K562 (cell line): ENCODE data around the gene BLTP3A. TPM values are rescaled to one million over a fixed set of nuclear protein-coding genes. Genes with fewer than 3 reads are reported as not detected.

Experiments used
- ATAC-seq: fragments of 200-7000 bp; cut with Tn5 transposase; 3 replicates; pipeline ENCODE4 v1.9.1; 2020; ENCODE audit warnings: moderate library complexity
- BruUV-seq: library from RNA; stranded (reverse); fragments of 400-500 nt; replicated peaks from 2 replicates; lab custom pipeline; 2021; lab: Mats Ljungman, UMichigan
- CTCF ChIA-PET: fragments of 300-600 bp; formaldehyde crosslinking; extraction: SDS; loops from one replicate; lab custom pipeline; 2021; ENCODE audit warnings: low intra/inter-chr PET ratio; lab: Yijun Ruan, JAX
- POLR2A ChIA-PET: fragments of 300-600, 350-650 bp; sonication (Branson Sonifier 250); formaldehyde crosslinking; extraction: SDS; loops from one replicate; lab custom pipeline; 2021; ENCODE audit warnings: antibody characterized with exemption, inconsistent platforms; lab: Yijun Ruan, JAX
- DNase-seq, 4 experiments: peaks; one replicate each; pipeline versions ENCODE4 v3.0.0 to v3.0.0-alpha.2; 2011 to 2018; ENCODE audit warnings: low spot score in 3 of 4, mixed read lengths in 3 of 4; ENCODE audit errors: extremely low read depth in 1 of 4
- FAIRE-seq: peaks from 2 replicates; lab custom pipeline; 2011; peaks lifted over from hg19 to GRCh38; lab: Jason Lieb, UNC
- H2AFZ ChIP-seq: 2 replicates; pipeline ENCODE4 v1.6.0; 2011; ENCODE audit warnings: low read depth, low read length, control low read depth, inconsistent platforms
- H3K27ac ChIP-seq: fragments of 200-600 bp; 3 replicates; pipeline ENCODE4 v1.8.0; 2011; ENCODE audit warnings: low read depth, mild to moderate bottlenecking, control low read depth, inconsistent platforms, low read length, moderate library complexity, mixed read lengths; ENCODE audit errors: extremely low read depth
- H3K27me3 ChIP-seq, 2 experiments: fragments of 300-600 bp in 1 of 2; 2 replicates in 1 of 2; 3 replicates in 1 of 2; pipeline versions ENCODE4 v1.6.0 to v1.8.0; 2011; ENCODE audit warnings: inconsistent platforms in 2 of 2, low read length in 2 of 2, mild to moderate bottlenecking in 1 of 2, mixed read lengths in 1 of 2, moderate library complexity in 1 of 2; ENCODE audit not compliant: control insufficient read depth in 2 of 2, insufficient read depth in 2 of 2
- H3K36me3 ChIP-seq: fragments of 300-600 bp; 3 replicates; pipeline ENCODE4 v1.8.0; 2011; ENCODE audit warnings: mild to moderate bottlenecking, low read length, inconsistent platforms; ENCODE audit not compliant: control insufficient read depth, insufficient read depth
- H3K4me1 ChIP-seq, 2 experiments: fragments of 200-600 bp in 1 of 2; replicated peaks in 1 of 2; 2 replicates in 1 of 2; 3 replicates in 1 of 2; pipeline versions ENCODE4 v1.5.1 to v1.8.0; 2011; ENCODE audit warnings: inconsistent platforms in 2 of 2, low read length in 2 of 2, mild to moderate bottlenecking in 1 of 2, mixed read lengths in 1 of 2, moderate library complexity in 1 of 2; ENCODE audit not compliant: control insufficient read depth in 2 of 2, insufficient read depth in 2 of 2
- H3K4me2 ChIP-seq: 2 replicates; pipeline ENCODE4 v1.6.1; 2011; ENCODE audit warnings: low read length, control low read depth, inconsistent platforms, mixed read lengths; ENCODE audit not compliant: insufficient read depth
- H3K4me3 ChIP-seq: fragments of 200-600 bp; sonication (generic), shearing (Covaris generic); 2 replicates; pipeline ENCODE4 v1.5.1; 2016; ENCODE audit warnings: control low read depth, inconsistent platforms
- H3K79me2 ChIP-seq: fragments of 200-600 bp; 3 replicates; pipeline ENCODE4 v1.8.0; 2011; ENCODE audit warnings: low read length, inconsistent platforms; ENCODE audit not compliant: control insufficient read depth, insufficient read depth
- H3K9ac ChIP-seq, 2 experiments: 2 replicates each; pipeline versions ENCODE4 v1.6.0 to v1.6.1; 2011; ENCODE audit warnings: low read depth in 2 of 2, low read length in 2 of 2, control low read depth in 1 of 2, inconsistent platforms in 1 of 2, mild to moderate bottlenecking in 1 of 2, mixed read lengths in 1 of 2; ENCODE audit not compliant: insufficient read depth in 1 of 2
- H3K9me1 ChIP-seq: one replicate; pipeline ENCODE4 v1.6.0; 2011; ENCODE audit warnings: inconsistent platforms, mild to moderate bottlenecking, low read length, moderate library complexity; ENCODE audit not compliant: control insufficient read depth, insufficient read depth
- H3K9me3 ChIP-seq: replicated peaks from 2 replicates; pipeline ENCODE4 v1.5.1; 2011; ENCODE audit warnings: low read depth, low read length, inconsistent platforms; ENCODE audit not compliant: control insufficient read depth, insufficient read depth
- H4K20me1 ChIP-seq: replicated peaks from 2 replicates; pipeline ENCODE4 v1.6.1; 2011; ENCODE audit warnings: low read length, inconsistent platforms, mixed read lengths; ENCODE audit not compliant: control insufficient read depth, insufficient read depth
- BRCA1 ChIP-seq, 2 experiments: fragments of 450-650 bp in 1 of 2; sonication (generic) in 1 of 2; formaldehyde crosslinking in 1 of 2; IDR thresholded peaks; 2 replicates each; pipeline versions ENCODE4 v1.5.0 to v1.6.1; 2017 to 2020; ENCODE audit warnings: mild to moderate bottlenecking in 1 of 2, missing genetic modification reagents in 1 of 2
- ESRRB ChIP-seq: fragments of 250-450 bp; sonication (Bioruptor Pico); IDR thresholded peaks from 2 replicates; pipeline ENCODE4 v1.5.0; 2020; ENCODE audit warnings: mild to moderate bottlenecking, moderate library complexity, borderline replicate concordance
- ETS2 ChIP-seq: IDR thresholded peaks from 2 replicates; pipeline ENCODE4 v1.6.1; 2016; ENCODE audit warnings: borderline replicate concordance, missing genetic modification characterization, mild to moderate bottlenecking, moderate library complexity, missing compliant biosample characterization; ENCODE audit not compliant: poor library complexity, severe bottlenecking
- LCOR ChIP-seq: sonication (generic); formaldehyde crosslinking; IDR thresholded peaks from 2 replicates; pipeline ENCODE4 v1.8.0; 2022; ENCODE audit warnings: mild to moderate bottlenecking, missing genetic modification reagents
- LEF1 ChIP-seq: fragments of 450-650 bp; IDR thresholded peaks from 2 replicates; pipeline ENCODE4 v1.6.1; 2016; ENCODE audit warnings: mild to moderate bottlenecking
- NBN ChIP-seq: fragments of 450-650 bp; IDR thresholded peaks from 2 replicates; pipeline ENCODE4 v1.6.1; 2016; ENCODE audit warnings: low read depth, mild to moderate bottlenecking
- NCOA1 ChIP-seq: fragments of 450-650 bp; IDR thresholded peaks from 2 replicates; pipeline ENCODE4 v1.6.1; 2016; ENCODE audit warnings: low read depth
- NR2C2 ChIP-seq, 2 experiments: fragments of 200-800 bp in 1 of 2; sonication (Bioruptor generic) in 1 of 2; sonication (generic) in 1 of 2; formaldehyde crosslinking in 1 of 2; IDR thresholded peaks; 2 replicates each; pipeline versions ENCODE4 v1.6.1 to v1.8.0; 2016 to 2022; ENCODE audit warnings: mild to moderate bottlenecking in 1 of 2, missing compliant biosample characterization in 1 of 2, missing genetic modification characterization in 1 of 2, missing genetic modification reagents in 1 of 2
- WGBS: fragments of 100-300 bp; shearing (Covaris generic); methylation state at CpG from one replicate; pipeline ENCODE4 v1.1.6; 2016; ENCODE audit warnings: low coverage, mixed read lengths; ENCODE audit not compliant: insufficient coverage; ENCODE audit errors: missing lambda C conversion rate; 5-methylcytosine and 5-hydroxymethylcytosine counted together
- in situ Hi-C: fragments of 300-500 bp; cut with MboI; formaldehyde crosslinking; loops from 4 replicates; pipeline ENCODE4 v1.15.0; 2018; ENCODE audit warnings: inconsistent platforms, mixed read lengths
- intact Hi-C: fragments of 100-400 bp; cut with micrococcal nuclease; formaldehyde crosslinking; loops from 2 replicates; pipeline ENCODE4 v1.14.2; 2022
- polyA plus RNA-seq, 8 experiments: library from polyadenylated mRNA; depleted of rRNA in 4 of 8; stranded (reverse) in 5 of 8; unstranded in 3 of 8; fragments of >200 nt; fragmentation: Nextera tagmentation in 2 of 8; fragmentation: Illumina TruSeq in 1 of 8; extraction: Ambion mirVana in 2 of 8; extraction: Trizol in 1 of 8; gene quantifications; 2 replicates each; pipeline versions ENCODE4 v1.2.1 to v1.2.3, GENCODE V29; 2011 to 2014; ENCODE audit warnings: inconsistent platforms in 1 of 8, missing spikeins in 1 of 8
- total RNA-seq, 7 experiments: library from RNA; depleted of rRNA in 6 of 7; stranded (reverse); fragments of >200 nt in 6 of 7; fragmentation: Illumina TruSeq in 2 of 7; extraction: Trizol in 2 of 7; gene quantifications; 2 replicates each; pipeline versions ENCODE4 v1.2.1 to v1.2.3, GENCODE V29; 2011 to 2021; ENCODE audit warnings: low replicate concordance in 1 of 7
- TF ChIP-seq, protein P1 (sequence below): sonication (generic); formaldehyde crosslinking; IDR thresholded peaks from 2 replicates; pipeline ENCODE4 v1.8.1; 2022; ENCODE audit warnings: missing genetic modification reagents
- TF ChIP-seq, protein P2 (sequence below): sonication (generic); formaldehyde crosslinking; IDR thresholded peaks from 2 replicates; pipeline ENCODE4 v1.4.0; 2020; ENCODE audit warnings: mild to moderate bottlenecking, missing genetic modification reagents
- TF ChIP-seq, protein P3 (sequence below): fragments of 250-450 bp; sonication (Bioruptor Pico); IDR thresholded peaks from 2 replicates; pipeline ENCODE4 v1.4.0; 2020; ENCODE audit warnings: mild to moderate bottlenecking, moderate library complexity
- TF ChIP-seq, protein P4 (sequence below): fragments of 250-450 bp; sonication (Bioruptor Pico); IDR thresholded peaks from 2 replicates; pipeline ENCODE4 v1.4.0; 2020; ENCODE audit warnings: mild to moderate bottlenecking

The BLTP3A gene
- total and polyA plus RNA-seq, 9 of the 15 experiments (the other 6 are each of a cell fraction or from before 2014, with no cell fraction given): 7.5 to 34.6 (median 15.5) TPM

DNA sequence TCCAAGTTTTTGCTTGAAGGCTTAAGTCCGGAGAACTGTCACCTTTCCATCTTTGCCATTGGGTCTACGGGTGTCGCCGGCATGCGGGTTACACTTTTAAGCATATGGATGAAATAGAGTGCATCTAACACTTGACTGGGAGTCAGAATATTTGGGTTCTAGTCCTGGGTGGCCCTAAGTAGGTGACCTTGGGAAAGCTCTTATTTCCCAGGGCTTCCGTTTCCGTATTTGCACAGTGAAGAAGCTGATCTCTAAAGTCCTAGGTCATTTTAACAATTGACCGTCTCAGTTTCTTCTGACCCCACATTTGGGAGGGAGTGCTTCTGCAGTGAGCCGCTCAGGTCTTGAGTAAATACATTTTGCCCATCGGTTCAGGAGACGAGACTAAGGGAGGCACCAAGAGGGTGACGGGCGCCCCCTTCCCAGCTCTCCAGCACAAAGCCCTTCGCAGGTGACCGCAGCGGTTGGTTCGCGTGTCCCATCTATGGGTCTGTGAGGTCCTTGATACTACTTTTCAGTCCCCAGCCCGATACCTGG, 651 bp upstream of the BLTP3A start:
- ChIA-PET CTCF (no interaction called here), POLR2A (interaction anchor here (0.6 to 4.7 kb wide), 23 partner anchors 8 to 1083 kb away, joined by 3 to 56 read pairs (median 4); partner anchors contain the start of gene SNRPC)
- Histone ChIP-seq H3K27ac (peak overlapping the region; percentile 95), H3K4me2 (peak overlapping the region; percentile 90), H2AFZ (peak overlapping the region; percentile 97), H3K4me1 (peaks cover 7 to 11% of the 10 kb centered on the region in 2 experiments; a peak in 3 of 5 replicates), H3K36me3 (peaks cover 3% of the 10 kb centered on the region; the same call in 1 of the 3 replicates), H3K9ac (peak overlapping the region; percentile 96 to 98), H3K79me2 (peaks cover 39% of the 10 kb centered on the region), H3K9me1 (no peaks in the 10 kb centered on the region), H3K4me3 (peak overlapping the region; percentile 68), H3K27me3 (no peaks in the 10 kb centered on the region), H4K20me1 (no peaks in the 10 kb centered on the region), H3K9me3 (no peaks in the 10 kb centered on the region; the same call in 1 of the 2 replicates)
- ATAC-seq (peak; percentile 64), FAIRE-seq (peak; percentile 72), DNase-seq (peak; percentile 37 to 81 (median 68))
- WGBS: 14% methylated on average over 19 of the region's 19 CpGs
- BruUV-seq: TSS peak; percentile 98
- intact Hi-C loops: loop anchor here (2.0 to 10.0 kb wide), 5 partner anchors 34 to 174 kb away; partner anchors contain the start of genes ILRUN and SNRPC
- in situ Hi-C loops: no loop called here
- no peak for TF ChIP-seq NR2C2 (CRISPR knock-in tag; IDR thresholded peaks at IDR 0.05)
- 0 out of 2 replicates have a peak, but pooled peaks have one; percentile 14 for TF ChIP-seq NR2C2 (tag; IDR thresholded peaks at IDR 0.05)
- TF ChIP-seq ESRRB (CRISPR knock-in tag): no peak
- no peak for TF ChIP-seq ETS2 (tag)
- TF ChIP-seq, protein P1, sequence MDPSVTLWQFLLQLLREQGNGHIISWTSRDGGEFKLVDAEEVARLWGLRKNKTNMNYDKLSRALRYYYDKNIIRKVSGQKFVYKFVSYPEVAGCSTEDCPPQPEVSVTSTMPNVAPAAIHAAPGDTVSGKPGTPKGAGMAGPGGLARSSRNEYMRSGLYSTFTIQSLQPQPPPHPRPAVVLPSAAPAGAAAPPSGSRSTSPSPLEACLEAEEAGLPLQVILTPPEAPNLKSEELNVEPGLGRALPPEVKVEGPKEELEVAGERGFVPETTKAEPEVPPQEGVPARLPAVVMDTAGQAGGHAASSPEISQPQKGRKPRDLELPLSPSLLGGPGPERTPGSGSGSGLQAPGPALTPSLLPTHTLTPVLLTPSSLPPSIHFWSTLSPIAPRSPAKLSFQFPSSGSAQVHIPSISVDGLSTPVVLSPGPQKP (CRISPR knock-in tag): no peak
- TF ChIP-seq NBN: peak; percentile 76; the same call in 1 of the 2 replicates
- TF ChIP-seq LEF1: peak; percentile 27; the same call in 1 of the 2 replicates
- TF ChIP-seq, protein P2, sequence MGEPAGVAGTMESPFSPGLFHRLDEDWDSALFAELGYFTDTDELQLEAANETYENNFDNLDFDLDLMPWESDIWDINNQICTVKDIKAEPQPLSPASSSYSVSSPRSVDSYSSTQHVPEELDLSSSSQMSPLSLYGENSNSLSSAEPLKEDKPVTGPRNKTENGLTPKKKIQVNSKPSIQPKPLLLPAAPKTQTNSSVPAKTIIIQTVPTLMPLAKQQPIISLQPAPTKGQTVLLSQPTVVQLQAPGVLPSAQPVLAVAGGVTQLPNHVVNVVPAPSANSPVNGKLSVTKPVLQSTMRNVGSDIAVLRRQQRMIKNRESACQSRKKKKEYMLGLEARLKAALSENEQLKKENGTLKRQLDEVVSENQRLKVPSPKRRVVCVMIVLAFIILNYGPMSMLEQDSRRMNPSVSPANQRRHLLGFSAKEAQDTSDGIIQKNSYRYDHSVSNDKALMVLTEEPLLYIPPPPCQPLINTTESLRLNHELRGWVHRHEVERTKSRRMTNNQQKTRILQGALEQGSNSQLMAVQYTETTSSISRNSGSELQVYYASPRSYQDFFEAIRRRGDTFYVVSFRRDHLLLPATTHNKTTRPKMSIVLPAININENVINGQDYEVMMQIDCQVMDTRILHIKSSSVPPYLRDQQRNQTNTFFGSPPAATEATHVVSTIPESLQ (CRISPR knock-in tag): 0 out of 2 replicates have a peak, but pooled peaks have one; percentile 60
- no peak for TF ChIP-seq BRCA1 (IDR thresholded peaks at IDR 0.05)
- TF ChIP-seq BRCA1 (CRISPR knock-in tag; IDR thresholded peaks at IDR 0.05): no peak
- TF ChIP-seq LCOR (CRISPR knock-in tag): 0 out of 2 replicates have a peak, but pooled peaks have one; percentile 52
- TF ChIP-seq, protein P3, sequence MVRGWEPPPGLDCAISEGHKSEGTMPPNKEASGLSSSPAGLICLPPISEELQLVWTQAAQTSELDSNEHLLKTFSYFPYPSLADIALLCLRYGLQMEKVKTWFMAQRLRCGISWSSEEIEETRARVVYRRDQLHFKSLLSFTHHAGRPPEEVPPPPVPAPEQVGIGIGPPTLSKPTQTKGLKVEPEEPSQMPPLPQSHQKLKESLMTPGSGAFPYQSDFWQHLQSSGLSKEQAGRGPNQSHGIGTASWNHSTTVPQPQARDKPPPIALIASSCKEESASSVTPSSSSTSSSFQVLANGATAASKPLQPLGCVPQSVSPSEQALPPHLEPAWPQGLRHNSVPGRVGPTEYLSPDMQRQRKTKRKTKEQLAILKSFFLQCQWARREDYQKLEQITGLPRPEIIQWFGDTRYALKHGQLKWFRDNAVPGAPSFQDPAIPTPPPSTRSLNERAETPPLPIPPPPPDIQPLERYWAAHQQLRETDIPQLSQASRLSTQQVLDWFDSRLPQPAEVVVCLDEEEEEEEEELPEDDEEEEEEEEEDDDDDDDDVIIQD (CRISPR knock-in tag): no peak
- 0 out of 2 replicates have a peak, but pooled peaks have one; percentile 19 for TF ChIP-seq NCOA1
- TF ChIP-seq, protein P4, sequence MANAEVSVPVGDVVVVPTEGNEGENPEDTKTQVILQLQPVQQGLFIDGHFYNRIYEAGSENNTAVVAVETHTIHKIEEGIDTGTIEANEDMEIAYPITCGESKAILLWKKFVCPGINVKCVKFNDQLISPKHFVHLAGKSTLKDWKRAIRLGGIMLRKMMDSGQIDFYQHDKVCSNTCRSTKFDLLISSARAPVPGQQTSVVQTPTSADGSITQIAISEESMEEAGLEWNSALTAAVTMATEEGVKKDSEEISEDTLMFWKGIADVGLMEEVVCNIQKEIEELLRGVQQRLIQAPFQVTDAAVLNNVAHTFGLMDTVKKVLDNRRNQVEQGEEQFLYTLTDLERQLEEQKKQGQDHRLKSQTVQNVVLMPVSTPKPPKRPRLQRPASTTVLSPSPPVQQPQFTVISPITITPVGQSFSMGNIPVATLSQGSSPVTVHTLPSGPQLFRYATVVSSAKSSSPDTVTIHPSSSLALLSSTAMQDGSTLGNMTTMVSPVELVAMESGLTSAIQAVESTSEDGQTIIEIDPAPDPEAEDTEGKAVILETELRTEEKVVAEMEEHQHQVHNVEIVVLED (CRISPR knock-in tag): no peak
